HepG2 (cell line): ENCODE results near the gene PFDN2. TPM values are rescaled to one million over a fixed set of nuclear protein-coding genes. Genes with fewer than 3 reads are reported as not detected.

Experiments
- ATAC-seq: fragments of 200-7000 bp; cut with Tn5 transposase; 3 replicates; pipeline ENCODE4 v1.9.1; 2020; ENCODE audit warnings: mild to moderate bottlenecking, moderate library complexity
- BruUV-seq: library from RNA; stranded (reverse); fragments of 400-500 nt; replicated peaks from 2 replicates; lab custom pipeline; 2021; lab: Mats Ljungman, UMichigan
- CTCF ChIA-PET: fragments of 300-600 bp; formaldehyde crosslinking; extraction: SDS; loops from one replicate; lab custom pipeline; 2021; ENCODE audit warnings: low total read pairs, inconsistent platforms, low intra/inter-chr PET ratio; lab: Yijun Ruan, JAX
- POLR2A ChIA-PET: fragments of 350-600 bp; sonication (Branson Sonifier 250); formaldehyde crosslinking; loops from one replicate; lab custom pipeline; 2020; ENCODE audit warnings: antibody characterized with exemption, inconsistent platforms; lab: Yijun Ruan, JAX
- DNase-seq: peaks from one replicate; pipeline ENCODE4 v3.0.0-alpha.2; 2015; ENCODE audit warnings: low spot score
- FAIRE-seq: peaks from 3 replicates; lab custom pipeline; 2011; peaks lifted over from hg19 to GRCh38; lab: Jason Lieb, UNC
- H2AFZ ChIP-seq: one replicate; pipeline ENCODE4 v1.6.1; 2011; ENCODE audit warnings: low read length, inconsistent platforms
- H3K27ac ChIP-seq: fragments of 300-600 bp; 3 replicates; pipeline ENCODE4 v1.8.0; 2011; ENCODE audit warnings: mixed run types, mild to moderate bottlenecking, mixed read lengths, low read length, inconsistent platforms; ENCODE audit not compliant: insufficient read depth; ENCODE audit errors: extremely low read length
- H3K27me3 ChIP-seq, 2 experiments: fragments of 200-600 bp in 1 of 2; 2 replicates in 1 of 2; 3 replicates in 1 of 2; pipeline versions ENCODE4 v1.6.0 to v1.8.0; 2011; ENCODE audit warnings: low read length in 2 of 2, mild to moderate bottlenecking in 2 of 2, moderate library complexity in 2 of 2, inconsistent platforms in 1 of 2; ENCODE audit not compliant: insufficient read depth in 2 of 2, control insufficient read depth in 1 of 2
- H3K36me3 ChIP-seq, 2 experiments: fragments of 200-600 bp in 1 of 2; replicated peaks in 1 of 2; 2 replicates in 1 of 2; 3 replicates in 1 of 2; pipeline versions ENCODE4 v1.5.1 to v1.8.0; 2011; ENCODE audit warnings: low read length in 2 of 2, inconsistent platforms in 1 of 2; ENCODE audit not compliant: insufficient read depth in 2 of 2, control insufficient read depth in 1 of 2
- H3K4me1 ChIP-seq: 2 replicates; pipeline ENCODE4 v1.5.1; 2012; ENCODE audit warnings: low read length, inconsistent platforms; ENCODE audit not compliant: insufficient read depth
- H3K4me2 ChIP-seq: 2 replicates; pipeline ENCODE4 v1.6.0; 2011; ENCODE audit warnings: low read depth, low read length, inconsistent platforms
- H3K4me3 ChIP-seq, 3 experiments: fragments of 200-600 bp in 1 of 3; sonication (generic), shearing (Covaris generic) in 1 of 3; replicated peaks in 1 of 3; 2 replicates each; pipeline ENCODE4 v1.5.1; 2011 to 2016; ENCODE audit warnings: low read length in 3 of 3, inconsistent platforms in 2 of 3, low read depth in 2 of 3, mild to moderate bottlenecking in 2 of 3, control low read depth in 1 of 3, mixed read lengths in 1 of 3; ENCODE audit not compliant: insufficient read depth in 1 of 3
- H3K79me2 ChIP-seq: one replicate; pipeline ENCODE4 v1.6.1; 2011; ENCODE audit warnings: low read length, inconsistent platforms; ENCODE audit not compliant: insufficient read depth
- H3K9ac ChIP-seq: 2 replicates; pipeline ENCODE4 v1.6.0; 2011; ENCODE audit warnings: mild to moderate bottlenecking, low read depth, low read length, inconsistent platforms; ENCODE audit not compliant: insufficient read depth
- H3K9me3 ChIP-seq: 2 replicates; pipeline ENCODE4 v1.5.1; 2012; ENCODE audit warnings: mild to moderate bottlenecking, low read length
- H4K20me1 ChIP-seq: 2 replicates; pipeline ENCODE4 v1.6.0; 2011; ENCODE audit warnings: inconsistent platforms, mild to moderate bottlenecking, low read length, moderate library complexity; ENCODE audit not compliant: insufficient read depth
- DMAP1 ChIP-seq: IDR thresholded peaks from 2 replicates; pipeline ENCODE4 v1.6.1; 2016
- ELF4 ChIP-seq: sonication (generic); formaldehyde crosslinking; IDR thresholded peaks from 2 replicates; pipeline ENCODE4 v1.5.0; 2020; ENCODE audit warnings: missing genetic modification reagents, mild to moderate bottlenecking, moderate library complexity, borderline replicate concordance
- MED8 ChIP-seq: sonication (generic); formaldehyde crosslinking; IDR thresholded peaks from 2 replicates; pipeline ENCODE4 v1.8.1; 2023; ENCODE audit warnings: mild to moderate bottlenecking, missing genetic modification reagents; ENCODE audit not compliant: insufficient replicate concordance
- NAIF1 ChIP-seq: sonication (generic); formaldehyde crosslinking; IDR thresholded peaks from 2 replicates; pipeline ENCODE4 v1.5.0; 2020; ENCODE audit warnings: mild to moderate bottlenecking, missing genetic modification reagents, borderline replicate concordance
- NCOA1 ChIP-seq: sonication (generic); formaldehyde crosslinking; IDR thresholded peaks from 2 replicates; pipeline ENCODE4 v1.9.0; 2021; ENCODE audit warnings: missing genetic modification reagents
- NFIC ChIP-seq: IDR thresholded peaks from 2 replicates; pipeline ENCODE4 v1.6.1; 2012; ENCODE audit warnings: mild to moderate bottlenecking, low read length, inconsistent platforms
- SMARCC2 ChIP-seq: fragments of 450-650 bp; IDR thresholded peaks from 2 replicates; pipeline ENCODE4 v1.6.1; 2017; ENCODE audit warnings: antibody characterized with exemption, mild to moderate bottlenecking
- SP4 ChIP-seq: sonication (generic); formaldehyde crosslinking; IDR thresholded peaks from 2 replicates; pipeline ENCODE4 v1.8.1; 2023; ENCODE audit warnings: mild to moderate bottlenecking, missing genetic modification reagents
- ZFX ChIP-seq: sonication (generic); formaldehyde crosslinking; IDR thresholded peaks from 2 replicates; pipeline ENCODE4 v1.4.0; 2020; ENCODE audit warnings: mild to moderate bottlenecking, low read depth, missing genetic modification reagents, moderate library complexity
- ZFY ChIP-seq: sonication (generic); formaldehyde crosslinking; IDR thresholded peaks from 2 replicates; pipeline ENCODE4 v1.4.0; 2020; ENCODE audit warnings: missing genetic modification reagents
- ZMYM4 ChIP-seq: sonication (generic); formaldehyde crosslinking; IDR thresholded peaks from 2 replicates; pipeline ENCODE4 v1.8.1; 2023; ENCODE audit warnings: mild to moderate bottlenecking, missing genetic modification reagents
- ZNF12 ChIP-seq: sonication (generic); formaldehyde crosslinking; IDR thresholded peaks from 2 replicates; pipeline ENCODE4 v1.5.0; 2020; ENCODE audit warnings: missing genetic modification reagents
- ZNF136 ChIP-seq: sonication (generic); formaldehyde crosslinking; IDR thresholded peaks from 2 replicates; pipeline ENCODE4 v1.8.1; 2022; ENCODE audit warnings: low read depth, mild to moderate bottlenecking, moderate library complexity, missing genetic modification reagents
- ZNF180 ChIP-seq: sonication (generic); formaldehyde crosslinking; IDR thresholded peaks from 2 replicates; pipeline ENCODE4 v1.4.0; 2020; ENCODE audit warnings: low read depth, missing genetic modification reagents, borderline replicate concordance
- ZSCAN22 ChIP-seq: sonication (generic); formaldehyde crosslinking; IDR thresholded peaks from 2 replicates; pipeline ENCODE4 v1.4.0; 2020; ENCODE audit warnings: mild to moderate bottlenecking, missing genetic modification reagents
- WGBS: methylation state at CpG from one replicate; pipeline ENCODE4 v1.1.6; 2017; ENCODE audit warnings: low lambda C conversion rate; 5-methylcytosine and 5-hydroxymethylcytosine counted together
- in situ Hi-C: cut with HindIII; loops from 2 replicates; pipeline ENCODE4 v1.10.0; 2017; ENCODE audit warnings: low pct_unique_long_range_greater_than_20kb; ENCODE audit not compliant: extremely low pct_ligation_motif_present
- intact Hi-C: fragments of 100-400 bp; cut with micrococcal nuclease; formaldehyde crosslinking; loops from one replicate; pipeline ENCODE4 v1.10.0; 2022; ENCODE audit not compliant: unreplicated experiment
- polyA plus RNA-seq, 8 experiments: library from polyadenylated mRNA; depleted of rRNA in 3 of 8; stranded (reverse) in 7 of 8; unstranded in 1 of 8; fragments of >200 nt; fragmentation: Illumina TruSeq in 4 of 8; extraction: Trizol in 4 of 8; gene quantifications; 2 replicates each; pipeline versions ENCODE4 v1.2.1 to v1.2.3, GENCODE V29; 2011 to 2016; ENCODE audit warnings: low read depth in 4 of 8, missing spikeins in 1 of 8, mixed read lengths in 1 of 8; ENCODE audit not compliant: insufficient read depth in 1 of 8
- total RNA-seq, 5 experiments: library from RNA; depleted of rRNA; stranded (reverse); fragments of >200 nt; fragmentation: Illumina TruSeq; extraction: Trizol; gene quantifications; 2 replicates each; pipeline ENCODE4 v1.2.3, GENCODE V29; 2016; ENCODE audit warnings: low read depth in 1 of 5
- TF ChIP-seq, protein P1 (sequence below): IDR thresholded peaks from 2 replicates; pipeline ENCODE4 v1.6.1; 2016
- TF ChIP-seq, protein P2 (sequence below): sonication (generic); formaldehyde crosslinking; IDR thresholded peaks from 2 replicates; pipeline ENCODE4 v1.4.0; 2020; ENCODE audit warnings: missing genetic modification reagents

The PFDN2 gene
- total and polyA plus RNA-seq, 2 of the 13 experiments (the other 11 are each of a cell fraction or from before 2014, with no cell fraction given) = 62.6 to 63.6 TPM

DNA sequence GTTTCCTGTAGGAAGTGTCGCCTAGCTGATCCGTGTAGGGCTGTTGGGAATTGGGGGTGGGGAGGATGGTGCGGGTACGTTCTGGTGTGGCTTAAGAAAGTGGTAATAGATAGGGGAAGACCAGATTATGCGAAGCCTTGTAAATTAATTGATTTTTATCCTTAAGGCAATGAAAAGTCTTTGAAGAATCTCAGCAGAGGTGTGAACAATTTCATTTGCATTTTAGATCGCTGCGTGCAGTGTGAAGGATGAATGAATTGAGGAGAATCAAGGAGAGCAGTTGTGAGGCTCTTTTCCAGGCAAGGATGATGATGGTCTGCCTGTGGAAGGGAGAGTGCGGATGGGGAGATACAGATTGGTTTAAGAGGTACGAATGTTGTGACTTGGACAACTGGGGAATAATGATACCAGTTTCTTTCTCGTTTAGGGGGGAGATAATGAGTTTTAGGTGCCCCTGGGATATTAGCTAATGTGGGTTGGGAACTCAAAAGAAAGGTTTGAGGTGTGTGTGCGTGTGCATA is 15.4 kb upstream of the PFDN2 start:
- H3K9ac ChIP-seq = peak overlapping the region; percentile 85
- BruUV-seq = TSS peak; percentile 72
- ATAC-seq (peak; percentile 12; the same call in 2 of the 3 replicates), FAIRE-seq (no peak), DNase-seq (no peak)
- POLR2A ChIA-PET = interaction anchor here (0.8 to 3.5 kb wide), 15 partner anchors 20 to 180 kb away, joined by 3 to 43 read pairs (median 7); partner anchors contain the start of genes APOA2, F11R, KLHDC9 and NDUFS2
- WGBS = 1% methylated on average over 11 of the region's 11 CpGs
- H3K4me3 ChIP-seq = peak overlapping the region; percentile 79 to 82 (median 80)
- peak overlapping the region; percentile 90 for H3K27ac ChIP-seq
- peak overlapping the region; percentile 72 for H3K4me2 ChIP-seq
- peaks cover 0 to 2% of the 10 kb centered on the region in 2 experiments; a peak in 1 of 5 replicates for H3K36me3 ChIP-seq
- H4K20me1 ChIP-seq = no peaks in the 10 kb centered on the region
- in situ Hi-C loops = no loop called here
- no peaks in the 10 kb centered on the region; a peak in 1 of 5 replicates for H3K27me3 ChIP-seq
- peaks cover 31% of the 10 kb centered on the region for H3K79me2 ChIP-seq
- H3K4me1 ChIP-seq = peaks cover 27% of the 10 kb centered on the region
- peak overlapping the region; percentile 49 for H2AFZ ChIP-seq
- no peaks in the 10 kb centered on the region for H3K9me3 ChIP-seq
- intact Hi-C loops = loop anchor here (2.0 to 10.0 kb wide), 2 partner anchors 20 to 138 kb away; partner anchors contain the start of gene UFC1
- CTCF ChIA-PET = no interaction called here
- no peak for TF ChIP-seq ZNF180 (CRISPR knock-in tag)
- 0 out of 2 replicates have a peak, but pooled peaks have one; percentile 29 for TF ChIP-seq NFIC
- TF ChIP-seq ELF4 (CRISPR knock-in tag) = peak; percentile 86; the same call in 1 of the 2 replicates
- TF ChIP-seq, protein P1, sequence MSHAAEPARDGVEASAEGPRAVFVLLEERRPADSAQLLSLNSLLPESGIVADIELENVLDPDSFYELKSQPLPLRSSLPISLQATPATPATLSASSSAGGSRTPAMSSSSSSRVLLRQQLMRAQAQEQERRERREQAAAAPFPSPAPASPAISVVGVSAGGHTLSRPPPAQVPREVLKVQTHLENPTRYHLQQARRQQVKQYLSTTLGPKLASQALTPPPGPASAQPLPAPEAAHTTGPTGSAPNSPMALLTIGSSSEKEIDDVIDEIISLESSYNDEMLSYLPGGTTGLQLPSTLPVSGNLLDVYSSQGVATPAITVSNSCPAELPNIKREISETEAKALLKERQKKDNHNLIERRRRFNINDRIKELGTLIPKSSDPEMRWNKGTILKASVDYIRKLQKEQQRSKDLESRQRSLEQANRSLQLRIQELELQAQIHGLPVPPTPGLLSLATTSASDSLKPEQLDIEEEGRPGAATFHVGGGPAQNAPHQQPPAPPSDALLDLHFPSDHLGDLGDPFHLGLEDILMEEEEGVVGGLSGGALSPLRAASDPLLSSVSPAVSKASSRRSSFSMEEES (CRISPR knock-in tag) = 0 out of 2 replicates have a peak, but pooled peaks have one; percentile 6
- TF ChIP-seq NAIF1 (CRISPR knock-in tag) = 0 out of 2 replicates have a peak, but pooled peaks have one; percentile 8
- TF ChIP-seq NCOA1 (CRISPR knock-in tag) = no peak
- TF ChIP-seq SMARCC2 = no peak
- TF ChIP-seq DMAP1 (CRISPR knock-in tag) = no peak
- TF ChIP-seq SP4 (CRISPR knock-in tag) = peak; percentile 12; the same call in 1 of the 2 replicates
- peak; percentile 9 for TF ChIP-seq MED8
- TF ChIP-seq ZNF12 (CRISPR knock-in tag) = 0 out of 2 replicates have a peak, but pooled peaks have one; percentile 8
- TF ChIP-seq, protein P2, sequence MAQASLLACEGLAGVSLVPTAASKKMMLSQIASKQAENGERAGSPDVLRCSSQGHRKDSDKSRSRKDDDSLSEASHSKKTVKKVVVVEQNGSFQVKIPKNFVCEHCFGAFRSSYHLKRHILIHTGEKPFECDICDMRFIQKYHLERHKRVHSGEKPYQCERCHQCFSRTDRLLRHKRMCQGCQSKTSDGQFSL (CRISPR knock-in tag) = no peak
- TF ChIP-seq ZSCAN22 = no peak
- no peak for TF ChIP-seq ZNF136 (CRISPR knock-in tag)
- TF ChIP-seq ZFX (CRISPR knock-in tag) = no peak
- TF ChIP-seq ZFY (CRISPR knock-in tag) = no peak
- no peak for TF ChIP-seq ZMYM4 (CRISPR knock-in tag)
